ENCODE data around the gene BCLAF1.
A peak's percentile ranks its signal among the peaks of the same experiment; 100 is the strongest.
"Not testable (repeated sequence)": the region's sequence is repeated elsewhere in the genome, so short reads cannot be mapped to it uniquely, and the experiment has no call there.

Gene BCLAF1

DNA sequence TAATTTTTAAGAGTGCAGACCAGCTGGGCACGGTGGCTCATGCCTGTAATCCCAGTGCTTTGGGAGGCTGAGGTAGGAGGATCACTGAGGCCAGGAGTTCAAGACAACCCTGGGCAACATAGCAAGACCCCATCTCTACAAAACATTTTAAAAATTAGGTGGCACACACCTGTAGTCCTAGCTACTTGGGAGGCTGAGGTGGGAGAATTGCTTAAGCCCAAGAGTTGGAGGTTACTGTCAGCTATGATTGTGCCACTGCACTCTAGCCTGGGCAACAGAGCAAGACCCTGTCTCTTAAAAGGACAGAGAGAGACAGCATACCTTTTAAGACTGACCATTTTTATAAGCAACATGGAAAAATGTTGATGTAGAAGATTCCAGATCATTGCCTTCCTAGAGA is 18.8 kb upstream of the BCLAF1 start:
- DNase-seq (ENCODE audit: low read depth in 2 of 2) = not testable (repeated sequence)

- no peak for DNase-seq (ENCODE audit: low read depth in 2 of 2)
These were observed 17.7 kb upstream of the BCLAF1 start for GRCh38 chr6:136307351-136307750.

- no peak for DNase-seq (ENCODE audit: low read depth in 2 of 2)
These were observed 16.8 kb upstream of the BCLAF1 start for GRCh38 chr6:136306466-136306865.

- DNase-seq (ENCODE audit: low read depth in 2 of 2) = no peak
These were observed 14.8 kb upstream of the BCLAF1 start for GRCh38 chr6:136304410-136304809.

GRCh38 chr6:136303516-136303915 is 13.9 kb upstream of the BCLAF1 start:
- DNase-seq (ENCODE audit: low read depth in 2 of 2) = no peak

GRCh38 chr6:136294621-136295020 is 5.0 kb upstream of the BCLAF1 start:
- no peak for DNase-seq (ENCODE audit: low read depth in 2 of 2)

GRCh38 chr6:136290410-136291010 is 864 bp upstream of the BCLAF1 start:
- peak; percentile 58 to 63 for DNase-seq (ENCODE audit: low read depth in 2 of 2)

GRCh38 chr6:136289327-136289578 is 393 bp downstream of the BCLAF1 start:
- DNase-seq (ENCODE audit: low read depth in 2 of 2) = peak; percentile 86 to 87

GRCh38 chr6:136288566-136289326 is 900 bp downstream of the BCLAF1 start:
- DNase-seq (ENCODE audit: low read depth in 2 of 2) = peak; percentile 76 to 81

GRCh38 chr6:136284909-136285308 is 4.7 kb downstream of the BCLAF1 start:
- DNase-seq (ENCODE audit: low read depth in 2 of 2) = no peak

GRCh38 chr6:136282906-136283305 is 6.7 kb downstream of the BCLAF1 start:
- no peak for DNase-seq (ENCODE audit: low read depth in 2 of 2)

DNA sequence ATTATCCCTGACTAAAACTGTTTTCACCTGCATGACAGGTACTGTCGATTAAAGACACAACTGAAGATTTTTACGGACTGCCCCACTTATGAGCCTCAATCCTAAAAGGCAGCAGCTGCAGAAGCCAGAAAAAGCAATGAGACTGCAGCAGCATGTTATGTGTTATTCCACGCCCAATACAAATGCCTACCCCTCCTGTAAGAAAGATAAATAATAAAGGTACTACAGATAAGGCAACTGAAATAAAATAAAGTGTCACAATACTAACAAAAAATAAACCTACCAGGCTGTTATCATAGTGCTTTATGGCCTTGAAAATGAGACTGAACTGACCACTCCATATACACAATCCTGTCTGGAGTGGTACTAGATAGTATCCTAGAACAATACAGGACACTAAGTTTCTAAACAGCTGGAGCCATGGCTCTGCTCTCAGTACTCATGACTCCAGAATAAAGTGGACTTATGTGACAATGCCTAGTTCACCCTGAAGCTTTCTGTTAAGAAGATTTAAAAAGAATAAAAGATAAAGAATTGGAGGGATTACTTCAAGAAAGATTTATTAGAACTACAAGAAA is 9.5 kb downstream of the BCLAF1 start:
- no peak for DNase-seq (ENCODE audit: low read depth in 2 of 2)

- DNase-seq (ENCODE audit: low read depth in 2 of 2) = no peak
These were observed 15.6 kb downstream of the BCLAF1 start for GRCh38 chr6:136274062-136274461.

DNA sequence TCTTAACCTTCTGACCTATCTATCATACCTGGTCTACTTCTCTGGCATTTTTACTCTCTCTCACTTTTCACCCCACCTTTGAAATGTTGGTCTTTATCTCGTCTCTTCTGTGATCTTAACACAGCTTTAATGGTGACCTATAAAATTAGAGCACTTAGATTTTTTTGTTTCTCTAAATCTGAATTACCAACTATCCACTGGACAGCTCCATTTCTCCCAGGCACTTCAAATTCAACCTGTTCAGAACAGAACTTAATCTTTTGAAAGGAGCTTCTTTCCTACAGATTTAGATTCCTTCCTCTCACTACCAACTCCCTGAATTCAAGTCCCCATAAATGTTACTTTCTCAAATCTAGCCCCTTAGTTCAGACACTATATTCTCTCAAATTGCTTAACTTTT is 24.5 kb downstream of the BCLAF1 start:
- DNase-seq (ENCODE audit: low read depth in 2 of 2) = no peak

GRCh38 chr6:136262940-136263339 is 26.7 kb downstream of the BCLAF1 start:
- no peak for DNase-seq (ENCODE audit: low read depth in 2 of 2)

DNA sequence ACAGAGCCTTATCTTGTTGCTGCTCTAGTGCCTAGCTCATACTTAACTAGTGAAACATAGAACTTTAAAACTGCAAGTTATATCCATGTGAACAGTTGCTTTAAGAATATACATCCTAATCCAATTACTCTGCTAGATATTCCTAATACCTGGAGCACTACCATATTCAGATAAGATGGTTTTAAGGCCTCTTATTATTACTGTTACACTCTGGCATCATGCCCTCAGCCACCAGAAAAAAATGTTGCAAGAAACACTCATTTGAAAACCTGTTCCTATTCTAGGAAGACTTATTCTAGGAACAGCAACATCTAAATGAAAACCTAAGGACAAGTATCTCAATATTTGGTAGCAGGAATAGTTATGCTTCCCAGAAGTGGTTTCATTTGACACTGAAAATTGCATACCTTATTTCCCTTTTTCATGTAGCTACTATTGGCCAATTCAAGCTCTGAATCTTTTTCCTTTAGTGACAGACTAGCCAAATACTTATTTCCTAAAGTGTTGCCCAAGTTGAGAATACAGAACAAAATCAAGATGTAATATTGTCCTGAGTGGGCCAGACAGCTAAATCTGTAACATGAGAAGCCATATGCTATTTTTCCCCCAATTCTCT is 34.7 kb downstream of the BCLAF1 start:
- DNase-seq (ENCODE audit: low read depth in 2 of 2) = no peak

DNA sequence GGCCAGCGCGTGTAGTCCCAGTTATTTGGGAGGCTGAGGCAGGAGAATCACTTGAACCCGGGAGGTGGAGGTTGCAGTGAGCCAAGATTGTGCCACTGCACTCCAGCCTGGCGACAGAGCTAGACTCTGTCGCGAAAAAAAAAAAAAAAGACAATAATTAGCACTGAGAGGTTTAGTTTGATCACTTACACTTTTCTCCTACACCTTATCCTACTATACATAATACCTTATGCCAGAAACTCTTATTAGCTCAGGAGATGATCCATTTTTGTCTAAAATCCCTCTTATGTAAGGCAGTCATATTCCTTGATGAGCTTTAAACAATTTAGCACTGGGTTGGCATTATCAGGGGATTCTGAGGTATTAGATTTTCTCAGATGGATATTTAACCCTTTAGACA is 35.9 kb downstream of the BCLAF1 start:
- no peak for DNase-seq (ENCODE audit: low read depth in 2 of 2)

GRCh38 chr6:136252441-136252840 is 37.2 kb downstream of the BCLAF1 start:
- DNase-seq (ENCODE audit: low read depth in 2 of 2) = no peak

DNA sequence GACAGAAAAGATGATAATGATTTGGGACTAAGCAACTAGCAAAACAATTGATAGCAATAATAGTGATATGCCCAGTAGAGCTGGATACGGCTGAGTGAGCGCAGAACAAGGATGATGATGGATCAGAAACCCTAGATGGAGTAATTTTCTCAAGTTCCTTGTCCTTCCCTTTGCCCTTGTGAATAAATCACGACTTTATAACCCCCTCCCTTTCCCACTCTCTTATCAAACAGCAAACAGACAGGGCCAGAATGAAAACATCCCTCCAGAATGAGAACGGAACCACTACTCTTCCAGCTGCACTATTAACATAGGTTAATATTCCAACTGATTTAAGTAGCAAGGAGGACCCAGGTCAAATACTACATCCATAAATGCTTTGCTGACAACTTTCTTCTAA is 38.3 kb downstream of the BCLAF1 start:
- no peak for DNase-seq (ENCODE audit: low read depth in 2 of 2)

- no peak for DNase-seq (ENCODE audit: low read depth in 2 of 2)
These were observed 39.0 kb downstream of the BCLAF1 start for GRCh38 chr6:136250686-136251008.

DNA sequence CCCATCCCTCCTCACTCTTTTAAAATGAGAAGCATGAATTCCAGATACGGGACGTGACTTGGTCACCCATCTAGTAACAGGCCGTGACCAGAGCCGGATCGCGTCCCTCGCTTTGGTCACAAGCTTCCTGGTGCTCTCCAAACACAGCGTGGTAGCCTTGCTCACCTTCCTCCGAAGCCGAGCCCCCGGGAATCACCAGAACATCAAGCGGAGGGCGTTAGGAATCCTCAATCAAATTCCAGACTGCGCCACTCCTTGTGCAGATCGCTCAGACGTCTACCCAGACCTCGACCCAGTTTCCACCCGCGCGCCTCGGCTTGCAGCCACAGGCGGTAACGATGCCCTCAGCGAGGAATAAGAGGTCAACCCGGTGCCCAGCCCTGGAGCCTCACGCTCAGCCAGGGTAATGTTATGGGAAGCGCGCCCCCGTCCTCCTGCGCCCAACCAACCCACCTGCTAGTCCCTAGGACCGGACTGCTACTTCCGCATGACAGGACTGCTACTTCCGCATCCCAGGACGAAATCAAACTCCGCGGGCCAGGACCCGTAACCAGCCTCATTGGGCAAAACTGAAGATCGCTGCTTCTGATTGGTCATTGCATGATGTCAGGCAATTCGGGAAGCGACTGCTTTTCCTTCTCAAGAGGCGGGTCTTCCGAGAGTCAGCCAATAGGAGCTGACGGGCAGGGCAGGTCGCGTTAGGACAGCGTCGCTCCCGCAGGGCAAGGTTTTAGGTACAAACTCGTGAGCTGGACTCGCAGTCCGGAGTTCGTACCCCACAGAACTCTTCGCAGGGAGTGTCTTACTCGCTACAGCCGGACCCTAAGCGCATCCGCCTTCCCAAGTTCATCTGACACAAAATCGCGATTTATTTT is 39.6 kb downstream of the BCLAF1 start, which contains the start of gene MTFR2:
Gene MTFR2 (minus strand): TSS at position 501 of the 875 bp plus-strand sequence. CDS start 1,212 bp downstream, outside the sequence.
- DNase-seq (ENCODE audit: low read depth in 2 of 2) = peak; percentile 70 to 81

DNA sequence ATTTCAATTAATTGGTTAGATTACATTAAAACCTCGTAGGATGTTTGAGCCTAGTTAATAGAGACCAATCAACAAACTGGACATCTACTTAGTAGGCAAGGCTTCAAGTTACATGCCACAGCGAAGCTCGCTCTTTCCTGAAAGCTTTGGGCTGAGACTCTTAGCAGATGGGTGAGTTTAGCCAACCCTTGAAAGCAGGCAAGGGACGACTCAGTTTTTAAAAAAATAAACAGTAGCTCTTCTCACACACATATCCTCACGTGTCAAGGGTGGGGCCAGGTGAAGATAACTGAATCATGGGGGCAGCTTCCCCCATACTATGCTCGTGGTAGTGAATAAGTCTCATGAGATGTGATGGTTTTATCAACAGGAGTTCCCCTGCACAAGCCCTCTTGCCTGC is 40.3 kb downstream of the BCLAF1 start:
- DNase-seq (ENCODE audit: low read depth in 2 of 2) = no peak
